Measurements from ENCODE around the gene KNOP1.
"Not testable (repeated sequence)": the region's sequence is repeated elsewhere in the genome, so short reads cannot be mapped to it uniquely, and the experiment has no call there.

Gene KNOP1

DNA sequence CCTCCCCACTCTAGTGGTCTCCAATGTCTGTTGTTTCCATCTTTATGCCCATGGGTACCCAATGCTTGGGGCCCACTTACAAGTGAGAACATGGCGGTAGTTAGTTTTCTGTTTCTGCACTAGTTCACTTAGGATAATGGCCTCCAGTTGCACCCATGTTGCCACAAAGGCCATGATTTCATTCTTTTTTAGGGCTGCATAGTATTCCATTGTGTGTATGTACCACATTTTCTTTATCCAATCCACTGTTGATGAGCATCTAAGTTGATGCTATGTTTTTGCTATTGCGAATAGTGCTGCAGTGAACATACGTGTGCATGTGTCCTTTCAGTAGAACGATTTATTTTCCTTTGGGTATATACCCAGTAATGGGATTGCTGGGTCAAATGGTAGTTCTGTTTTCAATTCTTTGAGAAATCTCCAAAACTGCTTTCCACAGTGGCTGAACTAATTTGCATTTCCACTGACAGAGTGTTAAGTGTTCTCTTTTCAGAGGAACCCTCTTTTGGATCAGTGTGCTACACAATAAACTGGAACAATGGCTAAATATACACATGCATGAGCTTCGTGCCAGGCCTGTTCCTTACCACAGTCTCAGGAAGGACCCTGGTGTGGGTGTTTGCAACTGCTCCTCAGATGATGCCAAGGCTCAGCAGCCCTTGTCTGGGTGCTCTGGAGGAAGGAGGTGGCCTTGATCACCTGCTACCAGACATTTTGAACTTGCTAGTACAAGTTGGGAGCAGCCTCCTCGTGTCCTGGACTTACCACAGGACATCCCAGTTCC lies 34.4 kb downstream of the KNOP1 start:
- no peak for DNase-seq (ENCODE audit: low read depth)

GRCh38 chr16:19681637-19682036 lies 36.4 kb downstream of the KNOP1 start:
- DNase-seq (ENCODE audit: low read depth) = no peak

DNA sequence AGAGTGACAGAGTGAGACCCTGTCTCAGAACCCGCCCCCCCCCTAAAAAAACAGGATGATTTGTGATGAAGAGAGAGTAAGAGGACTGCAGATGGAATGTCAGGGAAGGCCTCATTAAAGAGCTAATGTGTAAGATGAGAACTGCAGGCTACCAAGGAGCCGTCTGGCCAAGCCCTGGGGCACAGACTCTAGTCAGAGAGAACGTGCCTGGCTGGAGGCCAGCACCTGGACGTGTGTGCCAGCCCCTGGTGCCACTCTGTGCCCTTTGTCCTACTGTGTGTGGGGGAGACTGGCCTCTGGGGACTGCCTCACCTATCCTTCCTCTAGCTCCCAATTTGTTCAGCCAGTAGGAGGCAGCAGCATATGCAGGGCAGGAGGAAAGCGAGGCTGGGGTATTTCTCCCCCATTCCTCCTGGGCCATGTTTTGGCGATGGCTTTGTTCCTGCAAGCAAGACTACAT lies 37.1 kb downstream of the KNOP1 start:
- no peak for DNase-seq (ENCODE audit: low read depth)

DNA sequence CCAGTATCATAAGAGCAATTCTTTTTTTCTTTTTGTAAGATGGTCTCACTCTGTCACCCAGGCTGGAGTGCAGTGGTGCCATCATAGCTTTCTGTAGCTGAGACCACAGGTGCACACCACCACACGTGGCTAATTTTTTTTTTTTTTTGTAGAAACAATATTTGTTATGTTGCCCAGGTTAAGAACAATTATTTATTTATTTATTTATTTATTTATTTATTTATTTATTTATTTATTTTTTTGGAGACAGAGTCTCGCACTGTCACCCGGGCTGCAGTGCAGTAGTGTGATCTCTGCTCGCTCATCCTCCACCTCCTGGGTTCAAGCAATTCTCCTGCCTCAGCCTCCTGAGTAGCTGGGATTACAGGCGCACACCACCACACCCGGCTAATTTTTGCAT lies 38.7 kb downstream of the KNOP1 start:
- DNase-seq (ENCODE audit: low read depth) = not testable (repeated sequence)

DNA sequence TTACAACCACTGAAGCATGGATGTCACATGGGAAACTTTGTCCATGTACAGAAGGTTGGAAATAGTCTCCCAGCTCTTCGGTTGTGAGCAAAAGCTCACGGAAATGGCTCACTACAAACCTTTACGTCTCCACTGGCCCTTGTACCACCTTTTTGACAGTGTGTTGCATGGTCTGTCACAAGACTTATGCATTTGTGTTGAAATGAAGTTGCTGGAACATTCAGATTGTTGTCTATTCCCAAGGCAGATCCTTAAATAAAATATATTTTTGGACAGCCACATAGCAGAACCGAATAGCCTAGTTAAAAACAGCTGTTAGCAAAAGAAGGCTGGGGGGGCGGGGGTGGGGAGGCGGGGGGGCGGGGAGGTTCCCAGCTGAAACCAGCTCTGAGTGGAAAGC lies 39.2 kb downstream of the KNOP1 start:
- no peak for DNase-seq (ENCODE audit: low read depth)

GRCh38 chr16:19677402-19677801 lies 40.6 kb downstream of the KNOP1 start:
- DNase-seq (ENCODE audit: low read depth) = no peak

DNA sequence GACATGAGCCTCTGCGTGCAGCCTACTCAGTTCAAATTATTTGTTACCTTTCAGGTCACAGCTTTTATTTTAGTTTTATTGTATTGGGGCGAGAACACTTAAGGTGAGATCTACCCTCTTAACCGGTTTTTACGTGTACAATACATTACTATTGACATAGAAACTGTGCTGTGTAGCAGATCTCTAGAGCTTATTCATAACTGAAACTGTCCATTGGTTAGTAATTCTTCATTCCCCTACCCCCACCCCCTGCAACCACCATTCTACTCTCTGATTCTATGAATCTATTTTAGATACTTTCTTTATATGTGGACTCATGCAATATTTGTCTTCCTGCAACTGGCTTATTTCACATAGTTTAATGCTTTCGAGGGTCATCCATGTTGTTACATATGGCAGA lies 43.5 kb downstream of the KNOP1 start:
- no peak for DNase-seq (ENCODE audit: low read depth)

GRCh38 chr16:19672378-19672777 lies 45.6 kb downstream of the KNOP1 start:
- no peak for DNase-seq (ENCODE audit: low read depth)

- no peak for DNase-seq (ENCODE audit: low read depth)
These were observed 51.5 kb downstream of the KNOP1 start for GRCh38 chr16:19666477-19666876.

- DNase-seq (ENCODE audit: low read depth) = not testable (repeated sequence)
These were observed 52.7 kb downstream of the KNOP1 start for GRCh38 chr16:19665313-19665712.

DNA sequence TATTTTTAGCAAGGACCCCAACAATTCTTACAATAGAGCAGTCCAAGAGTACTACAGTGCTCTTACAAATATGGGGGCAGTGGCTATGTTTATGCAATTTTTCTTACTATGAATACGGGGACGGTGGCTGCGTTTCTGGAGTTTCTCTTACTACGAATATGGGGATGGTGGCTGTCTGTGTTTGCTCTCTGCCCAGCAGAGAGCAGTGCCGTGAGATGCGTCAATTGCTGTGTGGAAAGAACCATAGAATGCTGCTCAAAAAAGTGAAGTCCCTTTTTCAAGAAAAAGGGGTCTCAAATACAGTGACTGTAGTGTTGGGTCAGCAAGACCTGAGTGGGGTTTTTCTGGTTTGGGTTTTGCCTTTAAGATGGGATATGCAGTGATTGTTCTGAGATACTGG lies 53.9 kb downstream of the KNOP1 start:
- no peak for DNase-seq (ENCODE audit: low read depth)

- no peak for DNase-seq (ENCODE audit: low read depth)
These were observed 55.7 kb downstream of the KNOP1 start for GRCh38 chr16:19662351-19662750.

- no peak for DNase-seq (ENCODE audit: low read depth)
These were observed 57.6 kb downstream of the KNOP1 start for GRCh38 chr16:19660432-19660831.

- no peak for DNase-seq (ENCODE audit: low read depth)
These were observed 58.5 kb downstream of the KNOP1 start for GRCh38 chr16:19659554-19659953.

DNA sequence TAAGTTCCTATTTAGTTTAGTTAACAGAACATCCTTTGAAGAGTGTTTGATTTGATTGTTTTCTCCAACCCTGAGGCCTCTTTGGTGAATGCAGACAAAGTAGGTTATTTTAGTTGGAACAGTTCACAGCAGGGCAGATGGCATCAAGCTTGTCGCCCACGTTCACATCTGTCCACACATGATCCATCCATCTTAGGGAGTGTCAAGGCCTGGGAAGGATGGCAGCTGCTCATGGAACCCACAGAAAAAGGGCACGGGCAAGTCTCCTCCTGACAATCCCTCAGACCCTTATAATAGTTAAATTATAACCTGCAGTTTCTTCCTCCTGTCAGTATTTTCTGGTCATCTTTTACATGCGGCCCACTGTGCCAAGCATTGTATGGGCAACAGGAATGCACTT lies 60.2 kb downstream of the KNOP1 start:
- no peak for DNase-seq (ENCODE audit: low read depth)

GRCh38 chr16:19655242-19655777 lies 62.7 kb downstream of the KNOP1 start:
- DNase-seq (ENCODE audit: low read depth) = no peak

DNA sequence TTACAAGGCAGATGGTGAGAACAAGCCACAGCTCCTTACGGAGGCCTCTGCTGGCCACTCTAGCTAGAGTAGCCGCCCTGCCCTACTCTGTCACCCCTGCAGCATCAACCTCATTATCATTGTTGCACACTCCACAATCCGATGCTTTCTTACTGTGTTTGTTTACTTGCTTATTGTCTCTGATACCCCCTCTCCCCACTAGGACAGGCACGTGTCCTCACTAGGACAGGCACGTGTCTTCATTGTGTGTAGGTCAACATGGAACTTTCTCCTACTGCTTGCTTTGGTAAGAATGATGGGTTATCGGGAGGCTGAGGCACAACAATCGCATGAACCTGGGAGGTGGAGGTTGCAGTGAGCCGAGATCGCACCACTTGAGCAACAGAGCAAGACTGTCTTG lies 63.9 kb downstream of the KNOP1 start:
- no peak for DNase-seq (ENCODE audit: low read depth)
